NOMO-1 treated with DMSO at 0.1 percent for 48 hours (cell line): Measurements from ENCODE around the gene PDE6A.
"Not testable (repeated sequence)": the region's sequence is repeated elsewhere in the genome, so short reads cannot be mapped to it uniquely, and the experiment has no call there.

ENCODE experiments used
- DNase-seq: peaks from one replicate; lab custom pipeline; 2025; ENCODE audit not compliant: unreplicated experiment; lab: John Stamatoyannopoulos, UW

Gene PDE6A

DNA sequence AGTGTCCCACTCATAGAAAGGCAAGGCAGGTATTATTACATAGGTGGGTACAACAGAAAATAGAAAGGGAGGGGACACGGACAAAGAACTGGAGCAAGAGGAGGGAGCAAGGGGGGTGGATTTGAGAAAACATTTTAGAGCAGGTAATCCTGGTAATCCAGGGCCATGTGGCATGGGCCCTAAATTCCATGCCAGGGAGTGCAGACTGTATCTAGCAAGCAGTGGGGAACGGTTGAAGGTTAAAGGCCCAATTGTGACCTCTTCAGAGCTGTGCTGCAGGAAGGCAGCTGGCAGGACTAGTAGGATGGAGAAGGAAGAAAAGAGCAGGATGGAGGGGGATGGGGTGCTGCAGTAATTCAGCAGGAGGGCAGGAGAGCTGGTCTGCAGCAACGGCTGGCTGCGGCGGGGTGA lies 75.2 kb downstream of the PDE6A start:
- no peak for DNase-seq

DNA sequence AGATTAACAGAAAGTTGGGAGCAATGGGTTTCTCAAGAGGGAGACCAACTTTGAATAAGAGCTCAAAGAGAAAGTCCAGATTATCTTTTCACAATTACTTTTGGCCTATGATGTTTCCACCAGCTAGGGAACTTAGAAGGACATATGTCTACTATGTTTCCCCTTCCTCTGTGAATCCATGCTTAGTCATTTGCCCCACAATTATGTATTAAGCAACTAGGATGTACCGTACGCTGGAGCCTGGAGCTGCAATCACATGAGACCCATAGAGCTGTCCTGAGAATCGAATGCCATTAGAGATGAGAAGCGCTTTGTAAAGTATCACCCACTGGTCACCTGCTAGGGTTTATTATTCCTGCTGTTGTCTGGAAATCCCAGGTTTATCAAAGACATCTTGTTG lies 78.8 kb downstream of the PDE6A start:
- DNase-seq, result peak; percentile 86

DNA sequence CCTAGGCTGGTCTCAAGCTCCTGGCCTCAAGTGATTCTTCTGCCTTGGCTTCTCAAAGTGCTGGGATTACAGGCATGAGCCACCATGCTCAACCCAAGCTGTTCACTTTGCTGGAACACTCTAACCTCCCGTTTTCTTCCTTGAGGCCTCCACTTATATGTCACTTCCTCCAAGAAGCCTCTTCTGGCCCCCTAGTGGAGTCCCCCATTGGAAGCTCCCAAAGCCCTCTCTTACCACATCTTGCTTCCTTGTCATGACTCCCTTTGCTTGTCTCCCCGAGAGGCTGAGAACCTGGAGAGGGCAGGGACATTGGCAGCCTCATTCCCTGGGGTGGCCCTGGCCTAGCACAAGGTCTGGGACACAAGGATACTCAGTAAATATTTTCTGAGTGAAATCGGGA lies 80.8 kb downstream of the PDE6A start:
- DNase-seq, result no peak

DNA sequence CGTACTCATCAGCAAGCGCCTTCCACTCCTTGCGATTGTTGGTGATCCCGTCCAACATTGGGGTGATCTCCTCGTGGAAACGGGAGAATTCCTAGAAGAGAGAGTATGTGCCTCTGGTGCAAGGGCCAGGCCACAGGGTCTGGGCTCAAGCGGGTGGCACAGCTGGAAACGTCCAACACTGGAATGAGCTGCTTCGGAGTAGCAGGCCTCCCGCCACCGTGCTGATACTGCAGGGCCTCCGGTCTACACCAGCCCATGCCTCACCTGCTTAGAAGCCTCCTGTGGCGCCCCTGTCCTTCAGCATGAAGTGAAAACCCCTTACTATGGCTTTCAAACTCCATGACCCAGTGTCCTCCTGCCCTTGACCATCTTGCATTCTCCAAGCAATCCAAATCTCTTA lies 81.4 kb downstream of the PDE6A start:
- DNase-seq, result no peak

DNA sequence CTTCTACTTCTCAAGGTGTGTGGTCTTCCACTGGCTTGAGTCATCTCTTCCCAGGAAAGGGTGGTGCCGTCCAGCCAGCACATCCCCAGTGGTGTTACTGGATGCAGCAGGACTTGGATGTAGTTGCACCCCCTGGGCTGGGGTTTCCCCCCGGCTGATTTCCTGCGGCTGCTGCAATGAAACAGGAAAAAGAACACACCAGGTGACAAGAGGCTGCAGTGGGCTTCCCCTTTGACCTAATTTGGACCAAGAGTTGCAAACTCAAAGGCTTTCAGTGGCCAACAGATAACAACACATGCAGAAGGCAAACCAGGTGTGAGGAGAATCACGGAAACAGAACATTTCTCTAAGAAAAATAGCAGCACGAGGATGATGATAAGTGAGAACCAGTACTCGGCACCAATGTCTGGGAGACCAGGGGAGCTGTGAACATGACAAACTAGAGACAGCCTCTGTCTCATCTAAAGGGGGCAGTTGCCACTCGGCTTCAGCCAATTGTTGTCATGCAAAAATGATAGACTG lies 83.7 kb downstream of the PDE6A start:
- DNase-seq, result no peak

DNA sequence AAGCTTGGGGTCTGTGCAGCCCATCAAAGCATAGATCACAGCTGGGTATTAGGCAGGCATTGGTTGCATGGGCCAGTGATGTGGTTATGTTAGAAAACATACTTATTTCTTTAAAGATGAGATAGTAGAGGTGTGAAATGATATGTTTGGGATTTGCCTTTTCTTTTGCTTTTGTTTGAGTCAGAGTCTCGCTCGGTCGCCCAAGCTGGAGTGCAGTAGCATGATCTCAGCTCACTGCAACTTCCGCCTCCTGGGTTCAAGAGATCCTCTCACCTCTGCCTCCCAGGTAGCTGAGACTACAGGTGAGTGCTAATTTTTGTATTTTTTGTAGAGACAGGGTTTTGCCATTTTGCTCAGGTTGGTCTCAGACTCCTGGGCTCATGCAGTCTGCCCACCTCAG lies 84.8 kb downstream of the PDE6A start:
- no peak for DNase-seq

DNA sequence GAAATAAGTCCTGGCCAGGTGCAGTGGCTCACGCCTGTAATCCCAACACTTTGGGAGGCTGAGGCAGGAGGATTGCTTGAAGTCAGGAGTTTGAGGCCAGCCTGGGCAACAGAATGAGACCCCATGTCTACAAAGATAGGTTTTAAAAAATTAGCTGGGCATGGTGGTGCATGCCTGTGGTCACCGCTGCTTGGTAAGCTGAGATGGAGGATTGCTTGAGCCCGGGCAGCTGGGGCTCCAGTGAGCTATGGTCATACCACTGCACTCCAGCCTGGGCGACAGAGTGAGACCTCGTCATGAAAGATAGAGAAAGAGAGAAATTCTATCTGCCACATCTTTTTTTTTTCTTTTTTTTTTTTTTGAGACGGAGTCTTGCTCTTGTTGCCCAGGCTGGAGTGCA lies 86.1 kb downstream of the PDE6A start:
- DNase-seq, result not testable (repeated sequence)

DNA sequence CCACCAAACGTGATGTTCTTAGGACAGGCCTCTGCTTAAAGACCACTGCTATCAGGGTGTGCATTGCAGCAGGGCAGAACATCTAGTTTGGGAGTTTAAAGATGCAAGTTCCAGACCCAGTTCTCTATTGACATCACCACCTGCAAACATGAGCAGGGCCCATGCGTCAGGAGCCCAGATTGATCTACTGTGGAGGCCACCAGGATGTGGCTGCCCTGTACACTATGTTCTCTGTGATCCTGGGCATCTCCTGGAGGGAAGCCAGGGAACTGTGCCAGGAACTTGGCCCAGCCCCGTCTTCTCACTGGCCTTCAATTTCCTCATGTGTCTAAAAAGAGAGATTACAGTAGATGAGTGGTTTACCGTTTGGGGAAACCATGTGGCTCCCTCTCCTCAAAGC lies 87.1 kb downstream of the PDE6A start:
- DNase-seq, result no peak

DNA sequence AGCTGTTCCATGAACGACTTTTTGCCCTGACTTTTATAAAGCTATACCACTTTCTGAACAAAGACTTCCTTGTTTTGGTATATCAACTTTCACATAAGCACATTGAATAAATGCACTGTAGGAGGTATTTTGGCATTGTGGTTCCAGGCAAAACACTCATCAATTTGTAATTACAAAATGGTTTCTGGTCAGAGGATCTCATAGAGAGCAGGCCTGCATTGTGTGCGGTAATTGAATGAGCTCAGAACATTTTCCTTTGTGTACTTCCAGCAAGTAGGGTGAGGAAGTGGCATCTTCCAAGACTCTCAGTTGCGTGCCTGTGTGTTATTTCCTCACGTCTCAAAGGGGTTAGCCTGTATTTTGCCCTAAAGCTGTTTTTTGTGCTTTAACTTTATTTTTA lies 89.2 kb downstream of the PDE6A start:
- DNase-seq, result no peak

DNA sequence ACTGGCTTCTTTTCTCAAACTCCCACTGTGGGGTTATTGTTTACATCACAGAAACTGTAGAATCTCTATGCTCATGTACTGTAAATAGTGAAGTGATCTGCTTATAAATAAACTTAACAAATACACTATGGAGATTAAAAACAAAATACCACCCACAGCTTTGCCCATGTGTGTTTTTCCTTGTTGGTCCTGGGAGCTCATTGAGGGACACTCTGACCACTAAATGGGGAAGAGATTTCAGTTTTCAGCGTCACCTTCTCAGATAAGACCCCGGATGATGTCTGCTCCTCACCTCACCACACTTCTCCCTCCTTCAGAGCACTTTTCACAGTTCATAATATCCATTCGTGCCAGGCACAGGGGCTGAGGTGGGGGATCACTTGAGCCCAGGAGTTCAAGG lies 89.7 kb downstream of the PDE6A start:
- no peak for DNase-seq

DNA sequence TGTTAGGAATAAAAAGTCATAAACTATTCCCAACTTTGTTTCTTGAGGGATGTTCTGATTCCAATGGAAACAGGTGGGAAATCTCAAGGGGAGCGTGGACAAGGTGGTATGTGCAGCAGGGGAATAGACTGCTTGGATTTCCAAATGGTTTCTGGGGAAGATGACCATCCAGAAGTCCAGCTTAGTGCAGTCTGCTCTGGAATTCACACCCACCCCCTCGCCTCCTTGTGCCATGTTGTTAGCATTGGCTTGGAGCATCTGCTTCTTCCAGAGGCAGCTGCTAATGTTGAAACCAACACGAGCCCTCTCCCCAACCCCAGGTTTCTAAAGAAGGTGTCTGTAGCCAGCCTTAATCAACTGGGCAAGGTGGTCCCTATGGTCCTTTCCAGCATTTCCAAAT lies 90.9 kb downstream of the PDE6A start:
- DNase-seq, result no peak

DNA sequence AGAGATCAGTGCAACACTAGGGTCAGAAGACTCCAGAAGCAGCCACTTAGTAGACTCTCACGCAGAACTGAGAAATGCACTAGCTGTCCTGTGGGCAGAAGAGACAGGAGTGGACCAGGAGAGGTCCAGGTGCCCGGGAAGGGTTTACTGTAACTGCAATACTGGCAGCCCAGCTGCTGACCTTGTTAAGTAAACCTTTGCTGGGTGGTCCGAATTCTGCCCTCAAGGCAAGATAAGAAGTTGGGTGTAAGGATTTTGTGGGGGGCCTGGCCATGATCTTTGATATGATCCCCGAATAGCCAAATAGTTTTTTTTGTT lies 91.3 kb downstream of the PDE6A start:
- no peak for DNase-seq

DNA sequence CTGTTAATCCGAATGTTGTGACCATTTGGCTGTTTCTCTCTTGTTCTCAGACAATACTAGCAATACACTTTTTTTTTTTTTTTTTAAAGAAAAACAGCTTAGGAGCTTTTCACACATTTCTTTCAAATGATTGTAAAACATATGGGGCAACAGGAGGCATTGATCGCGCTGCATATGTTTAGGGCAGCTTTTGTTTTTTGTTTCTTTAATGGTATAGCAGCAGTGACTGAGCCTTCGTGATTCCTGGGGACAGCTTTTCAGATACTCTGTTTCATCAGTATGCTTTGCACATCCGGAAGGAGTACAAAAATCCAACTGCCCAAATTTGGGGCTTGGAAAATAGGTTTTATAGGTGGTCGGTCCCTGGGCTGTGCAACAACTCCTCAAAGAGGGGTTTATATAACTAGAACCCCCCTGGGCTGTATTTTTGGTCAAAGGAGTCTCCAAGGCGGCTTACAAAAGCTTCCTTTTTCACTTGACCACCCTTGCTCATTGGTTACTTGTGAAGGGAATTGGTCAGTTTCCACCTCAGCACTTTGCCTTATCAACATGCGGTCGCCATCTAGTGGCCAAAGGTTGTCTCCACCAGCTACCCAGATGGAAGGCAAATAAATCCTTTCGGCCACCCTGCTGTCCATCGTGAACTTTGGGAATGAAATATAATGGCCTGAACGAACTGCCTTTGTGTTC lies 91.8 kb downstream of the PDE6A start:
- DNase-seq, result peak; percentile 16

DNA sequence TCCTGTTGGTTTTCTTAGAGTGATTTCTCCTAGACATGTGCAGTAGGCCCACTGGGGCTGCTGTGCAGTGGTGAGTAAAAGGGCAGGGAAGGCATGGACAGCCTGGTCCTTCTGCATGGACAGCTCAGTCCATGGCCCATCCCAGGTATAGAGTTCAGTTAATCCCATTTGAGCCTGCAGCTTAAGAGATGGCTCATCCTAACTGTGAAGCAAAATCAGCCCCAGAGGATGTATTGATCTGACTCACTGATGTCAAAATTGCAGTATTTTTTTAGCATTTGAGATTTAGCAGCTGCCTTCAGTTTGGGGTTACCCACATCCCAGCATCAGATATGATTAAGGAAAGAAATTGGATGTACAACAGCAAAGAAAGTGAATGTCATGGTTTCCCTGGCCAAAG lies 93.4 kb downstream of the PDE6A start:
- no peak for DNase-seq

DNA sequence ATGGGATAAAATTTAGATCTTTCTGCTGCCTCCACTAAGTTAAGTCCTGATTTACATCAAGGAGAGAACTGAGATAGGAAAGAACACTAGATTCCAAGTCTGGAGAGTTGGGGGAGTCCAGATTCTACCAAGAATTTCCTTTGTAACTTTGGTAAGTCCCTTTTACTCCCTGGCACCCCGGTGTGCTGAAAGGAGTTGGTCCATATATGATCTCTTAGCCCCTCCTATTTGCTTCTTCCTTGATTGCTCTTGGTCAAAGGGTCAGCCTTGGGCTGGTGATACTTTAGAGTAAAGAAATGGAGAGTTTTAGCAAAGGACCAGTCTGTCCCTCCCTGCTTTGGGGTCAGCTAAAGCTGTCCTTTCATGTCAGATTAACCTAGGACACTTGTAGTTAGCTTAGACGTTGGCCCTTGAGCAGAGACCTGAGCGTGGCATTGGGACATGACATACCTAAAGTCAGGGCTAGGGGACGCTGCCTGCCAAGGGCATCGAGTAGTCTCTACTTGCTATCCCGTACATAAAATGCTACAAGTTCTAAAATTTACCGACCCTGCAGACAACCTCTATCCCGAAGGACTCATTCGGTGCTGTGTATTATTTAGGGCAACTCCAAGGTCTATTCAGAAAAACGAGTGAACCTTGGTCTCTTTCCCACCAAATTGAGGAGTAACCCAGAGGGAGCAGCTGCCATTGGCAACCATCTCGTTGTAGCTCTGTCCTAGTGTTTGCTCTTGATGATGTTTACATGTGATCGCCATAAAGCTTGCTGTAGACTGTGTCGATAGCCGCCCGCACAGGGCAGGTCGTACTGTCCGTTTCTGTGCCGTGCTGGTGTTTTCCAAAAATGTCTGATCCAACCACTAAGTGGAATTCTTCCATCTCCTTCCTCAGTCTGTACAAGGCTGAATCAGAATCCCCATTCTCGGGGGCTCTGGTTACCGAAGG lies 94.4 kb downstream of the PDE6A start:
- DNase-seq, result no peak

DNA sequence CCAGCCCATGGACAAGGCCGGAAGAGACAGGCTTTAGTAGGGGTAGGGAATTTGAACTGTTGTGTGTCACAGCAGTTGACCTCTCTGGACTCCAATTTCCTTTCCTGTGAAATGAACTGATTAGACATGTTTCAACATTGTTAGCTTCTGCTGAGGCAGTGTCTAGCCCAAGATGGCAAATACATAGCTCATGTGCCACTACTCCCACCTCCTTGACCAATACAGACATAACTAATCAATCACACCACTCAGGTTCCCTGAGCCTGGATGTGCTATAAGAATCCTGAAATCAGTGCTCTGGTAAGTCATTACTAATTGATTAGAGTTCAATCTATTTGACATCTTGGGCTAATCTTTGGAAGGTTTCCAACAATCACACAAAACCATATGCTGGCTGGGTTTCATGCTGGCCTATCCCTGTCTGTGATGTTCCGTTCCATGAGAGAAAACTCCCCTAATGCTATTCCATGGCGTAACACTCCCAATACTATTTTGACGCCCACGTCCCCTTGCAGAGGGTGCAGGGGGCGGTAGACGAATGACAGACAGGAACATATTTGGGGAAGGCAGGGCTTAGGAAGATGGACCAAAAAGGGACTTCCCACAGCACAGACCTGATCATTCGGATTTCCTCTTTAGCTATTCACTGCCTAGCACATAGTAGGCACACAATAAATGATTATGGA lies 95.2 kb downstream of the PDE6A start:
- no peak for DNase-seq

DNA sequence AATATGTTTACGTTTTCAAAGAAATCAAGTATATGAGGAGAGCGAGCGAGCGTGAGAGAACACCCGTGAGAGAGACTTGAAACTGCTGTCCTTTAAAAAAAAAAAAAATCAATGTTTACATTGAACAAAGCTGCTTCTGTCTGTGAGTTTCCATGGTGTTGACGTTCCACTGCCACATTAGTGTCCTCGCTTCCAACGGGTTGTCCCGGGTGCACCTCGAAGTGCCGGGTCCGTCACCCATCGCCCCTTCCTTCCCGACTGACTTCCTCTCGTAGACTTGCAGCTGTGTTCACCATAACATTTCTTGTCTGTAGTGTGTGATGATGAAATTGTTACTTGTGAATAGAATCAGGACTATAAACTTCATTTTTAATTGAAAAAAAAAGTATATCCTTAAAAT lies 97.0 kb downstream of the PDE6A start:
- no peak for DNase-seq

DNA sequence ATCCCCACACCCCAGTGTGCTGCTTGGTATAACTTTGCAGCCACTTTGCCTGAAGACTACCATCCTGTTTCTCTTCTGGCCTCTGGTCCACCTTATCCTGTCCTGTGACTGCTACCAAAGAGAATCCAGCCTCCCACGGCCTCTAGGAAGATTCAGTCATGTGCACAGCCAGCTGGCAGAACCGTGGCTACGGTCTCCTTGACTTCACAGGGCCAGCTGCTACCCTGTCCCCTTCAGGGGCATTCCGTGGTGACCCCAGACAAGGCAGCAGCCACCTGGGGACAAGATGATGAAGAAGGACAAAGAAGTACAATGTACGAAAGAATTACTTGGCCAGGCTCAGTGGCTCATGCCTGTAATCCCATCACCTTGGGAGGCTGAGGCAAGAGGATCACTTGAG lies 98.6 kb downstream of the PDE6A start:
- no peak for DNase-seq

DNA sequence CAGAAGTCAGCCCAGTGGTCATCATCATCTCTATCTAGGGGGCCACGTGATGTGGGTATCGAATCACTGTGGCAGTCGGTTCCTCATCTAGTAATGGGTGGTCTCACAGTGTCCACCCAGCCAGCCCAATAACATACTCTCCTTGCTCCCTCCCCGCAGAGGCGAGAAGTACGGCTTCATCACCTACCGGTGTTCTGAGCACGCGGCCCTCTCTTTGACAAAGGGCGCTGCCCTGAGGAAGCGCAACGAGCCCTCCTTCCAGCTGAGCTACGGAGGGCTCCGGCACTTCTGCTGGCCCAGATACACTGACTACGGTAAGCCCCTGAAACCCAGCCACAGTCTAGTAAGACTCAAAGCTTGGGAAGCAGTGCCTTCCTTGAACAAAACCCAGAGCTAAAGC lies 99.0 kb downstream of the PDE6A start:
- DNase-seq, result no peak

DNA sequence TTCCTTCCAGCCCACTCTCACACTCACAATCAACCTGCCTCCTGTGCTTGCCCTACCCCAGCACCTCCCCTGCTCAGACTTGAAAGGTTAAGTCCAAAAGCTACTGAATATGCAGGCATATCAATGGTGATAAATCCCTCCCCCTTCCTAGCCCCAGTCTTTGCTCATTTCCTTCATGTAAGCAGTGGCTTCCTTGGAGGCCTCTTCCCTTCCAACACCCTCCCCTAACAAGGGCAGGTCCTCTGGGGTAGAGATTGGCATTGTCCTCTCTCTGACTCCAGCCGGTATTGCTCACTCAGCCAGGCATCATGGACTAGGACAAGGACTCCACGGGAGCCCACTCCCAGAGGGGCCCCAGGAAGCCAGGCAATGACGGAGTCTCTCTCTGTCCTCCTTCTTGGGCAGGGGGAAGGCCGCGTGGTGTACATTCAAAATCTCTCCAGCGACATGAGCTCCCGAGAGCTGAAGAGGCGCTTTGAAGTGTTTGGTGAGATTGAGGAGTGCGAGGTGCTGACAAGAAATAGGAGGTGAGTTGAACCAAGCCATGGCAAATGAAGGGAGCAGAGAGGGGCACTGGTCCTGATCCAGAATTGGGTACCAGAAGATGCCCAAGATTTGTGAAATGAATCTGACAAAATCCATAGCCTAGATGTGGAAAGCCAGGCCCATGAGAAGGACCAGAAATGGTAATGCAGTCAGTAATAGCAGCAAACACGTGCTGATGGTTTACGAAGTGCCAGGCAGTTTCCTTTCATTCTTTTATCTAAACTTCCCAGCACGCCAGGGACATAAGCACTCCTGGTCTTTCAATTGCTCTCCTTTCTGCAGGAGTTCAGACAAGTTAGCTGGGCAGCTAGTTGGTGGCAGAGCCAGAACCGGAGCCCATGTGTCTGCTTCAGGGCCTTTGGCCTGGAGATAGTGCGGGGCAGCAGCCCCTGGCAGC lies 102.5 kb downstream of the PDE6A start:
- DNase-seq, result no peak
